ENCODE data around the gene PCA3.

PCA3 gene

DNA sequence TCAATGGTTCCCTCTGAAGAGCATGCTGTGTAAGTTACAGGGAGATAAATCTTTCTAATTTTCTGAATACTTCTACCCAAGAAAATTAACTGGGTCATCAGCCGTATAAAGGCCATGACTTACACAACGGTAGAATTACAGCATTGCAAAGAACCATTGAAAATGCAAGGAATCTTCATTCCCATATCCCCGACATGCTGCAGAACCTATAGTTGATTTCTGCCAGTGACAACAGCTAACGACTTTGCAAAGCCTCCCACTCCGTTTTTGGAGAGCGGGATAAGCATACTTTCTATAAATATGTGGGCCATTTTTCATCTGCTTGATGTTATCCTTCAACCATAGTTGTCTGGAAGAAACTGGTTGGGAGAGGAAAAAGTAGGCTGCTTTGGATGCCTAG, 56.2 kb downstream of the PCA3 start:
- DNase-seq (ENCODE audit: low read depth in 2 of 2): no peak

DNA sequence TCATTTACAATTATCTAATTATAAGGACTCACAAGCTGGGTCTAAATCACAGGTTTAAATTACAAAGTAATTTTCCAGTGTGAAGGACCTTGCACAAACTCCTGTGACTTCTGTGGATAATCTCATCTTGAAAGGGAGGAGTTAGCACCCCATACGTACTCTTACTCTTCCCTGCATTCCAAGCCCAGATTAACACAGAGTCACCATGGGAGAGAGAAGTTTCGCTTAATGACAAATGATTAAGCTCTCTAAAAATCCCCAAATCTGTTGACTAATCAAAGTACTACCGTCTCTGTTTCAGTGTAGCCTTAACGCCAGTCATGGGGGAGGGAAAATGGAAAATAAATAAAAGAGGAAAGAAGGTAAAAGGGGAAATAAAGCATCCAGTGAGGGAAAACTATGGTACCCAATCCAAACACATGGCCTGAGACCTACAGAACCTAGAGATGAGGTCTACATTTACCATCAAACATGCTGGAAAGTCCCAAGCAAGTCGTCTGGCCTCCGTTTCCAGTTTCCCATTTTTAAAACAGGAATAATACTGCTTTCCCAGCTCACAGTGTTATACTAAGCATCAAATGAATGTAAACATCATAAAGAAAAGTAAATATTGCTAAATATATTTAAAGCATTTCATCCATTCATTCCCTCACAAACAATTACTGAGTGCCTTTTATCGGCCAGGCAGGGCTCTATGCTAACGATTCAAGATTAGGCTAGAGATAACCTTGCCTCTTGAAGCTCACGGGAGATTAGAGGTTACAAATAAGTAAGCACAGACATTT, 63.2 kb downstream of the PCA3 start:
- DNase-seq (ENCODE audit: low read depth in 2 of 2): no peak

GRCh38 chr9:76828447-76828846, 64.2 kb downstream of the PCA3 start:
- DNase-seq (ENCODE audit: low read depth in 2 of 2): no peak

DNA sequence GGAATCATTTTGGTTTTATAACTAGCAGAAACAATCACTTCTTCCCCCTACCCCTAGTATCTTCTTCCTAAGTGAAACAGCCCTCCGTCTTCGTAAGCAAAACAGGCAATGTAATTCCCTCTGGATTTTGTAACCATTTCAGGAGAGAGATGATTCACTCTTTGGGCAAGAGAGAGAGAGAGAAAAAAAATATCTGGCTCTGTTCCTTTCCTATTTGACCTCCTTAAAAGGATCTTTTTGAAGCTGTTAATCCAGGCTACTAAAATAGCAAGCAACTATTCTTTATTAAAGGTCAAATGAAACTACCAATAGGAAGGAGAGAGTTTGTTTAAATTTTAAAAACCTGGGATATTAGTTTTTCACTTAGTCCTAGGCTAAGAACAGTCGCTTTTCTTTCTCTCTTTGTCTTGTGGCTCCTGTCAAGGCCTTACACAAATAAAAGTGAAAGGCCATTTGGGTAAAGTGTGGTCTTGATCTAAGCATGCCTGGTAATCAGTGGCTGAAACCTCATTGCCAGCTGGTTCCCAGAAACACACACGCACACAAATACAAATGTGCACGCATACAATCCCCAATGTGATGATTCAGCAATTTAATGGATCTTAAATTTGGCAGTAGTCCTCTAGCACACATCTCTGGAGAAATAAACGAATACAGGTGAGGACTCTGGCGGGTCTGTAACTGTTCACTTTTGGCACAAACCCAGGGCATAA, 71.5 kb downstream of the PCA3 start:
- DNase-seq (ENCODE audit: low read depth in 2 of 2): no peak
